Endothelial cell of umbilical vein (primary cell): Measurements from ENCODE around the gene TSHZ1. TPM values are rescaled to one million over a fixed set of nuclear protein-coding genes. Genes with fewer than 3 reads are reported as not detected.

ENCODE experiments used
- BruUV-seq: library from RNA; stranded (reverse); fragments of 400-500 nt; replicated peaks from 2 replicates; lab custom pipeline; 2021; lab: Mats Ljungman, UMichigan
- CTCF ChIA-PET: fragments of 300-600, 350-600 bp; sonication (Branson Sonifier 250); formaldehyde crosslinking; loops from one replicate; lab custom pipeline; 2021; ENCODE audit warnings: antibody characterized with exemption, inconsistent platforms; lab: Charles Lee
- POLR2A ChIA-PET: fragments of 300-600, 350-600 bp; sonication (Branson Sonifier 250); formaldehyde crosslinking; loops from one replicate; lab custom pipeline; 2021; ENCODE audit warnings: antibody characterized with exemption, inconsistent platforms; lab: Charles Lee
- DNase-seq: peaks from one replicate; pipeline ENCODE4 v3.0.0-alpha.2; 2011; ENCODE audit warnings: low read depth, low spot score
- FAIRE-seq: peaks from 2 replicates; lab custom pipeline; 2011; peaks lifted over from hg19 to GRCh38; lab: Jason Lieb, UNC
- H2AFZ ChIP-seq: 2 replicates; pipeline ENCODE4 v1.6.0; 2012; ENCODE audit warnings: low read depth, low read length, control low read depth, inconsistent platforms
- H3K27ac ChIP-seq: 2 replicates; pipeline ENCODE4 v1.5.1; 2011; ENCODE audit warnings: low read depth, mild to moderate bottlenecking, control low read depth, low read length, moderate library complexity; ENCODE audit not compliant: insufficient read depth
- H3K27me3 ChIP-seq, 2 experiments: 2 replicates each; pipeline versions ENCODE4 v1.6.0 to v1.6.1; 2011; ENCODE audit warnings: low read length in 2 of 2, mixed read lengths in 1 of 2; ENCODE audit not compliant: control insufficient read depth in 2 of 2, insufficient read depth in 2 of 2
- H3K36me3 ChIP-seq, 2 experiments: 2 replicates in 1 of 2; 3 replicates in 1 of 2; pipeline ENCODE4 v1.5.1; 2011; ENCODE audit warnings: low read length in 2 of 2, mild to moderate bottlenecking in 1 of 2, moderate library complexity in 1 of 2; ENCODE audit not compliant: control insufficient read depth in 2 of 2, insufficient read depth in 2 of 2; ENCODE audit errors: extremely low read depth in 1 of 2
- H3K4me1 ChIP-seq: 3 replicates; pipeline ENCODE4 v1.5.1; 2011; ENCODE audit warnings: mild to moderate bottlenecking, low read length; ENCODE audit not compliant: control insufficient read depth, insufficient read depth; ENCODE audit errors: extremely low read depth
- H3K4me2 ChIP-seq: 2 replicates; pipeline ENCODE4 v1.6.1; 2011; ENCODE audit warnings: low read length, control low read depth, mixed read lengths; ENCODE audit not compliant: insufficient read depth
- H3K4me3 ChIP-seq, 3 experiments: fragments of 200-600 bp in 1 of 3; sonication (generic), shearing (Covaris generic) in 1 of 3; replicated peaks in 1 of 3; 2 replicates each; pipeline ENCODE4 v1.5.1; 2011 to 2016; ENCODE audit warnings: control low read depth in 3 of 3, low read length in 3 of 3, mild to moderate bottlenecking in 2 of 3, inconsistent platforms in 1 of 3, low read depth in 1 of 3, moderate library complexity in 1 of 3; ENCODE audit not compliant: insufficient read depth in 1 of 3
- H3K79me2 ChIP-seq: 2 replicates; pipeline ENCODE4 v1.6.0; 2012; ENCODE audit warnings: low read length, inconsistent platforms; ENCODE audit not compliant: control insufficient read depth, insufficient read depth
- H3K9ac ChIP-seq: replicated peaks from 2 replicates; pipeline ENCODE3; 2011; ENCODE audit warnings: low read length, control low read depth; ENCODE audit not compliant: insufficient read depth; ENCODE audit errors: extremely low read depth
- H3K9me1 ChIP-seq: replicated peaks from 3 replicates; pipeline ENCODE4 v1.6.0; 2011; ENCODE audit warnings: mild to moderate bottlenecking, low read length; ENCODE audit not compliant: control insufficient read depth, insufficient read depth; ENCODE audit errors: extremely low read depth
- H3K9me3 ChIP-seq: replicated peaks from 2 replicates; pipeline ENCODE4 v1.5.1; 2012; ENCODE audit warnings: low read length, inconsistent platforms; ENCODE audit not compliant: control insufficient read depth, insufficient read depth
- H4K20me1 ChIP-seq: replicated peaks from 2 replicates; pipeline ENCODE3; 2011; ENCODE audit warnings: mild to moderate bottlenecking, low read length; ENCODE audit not compliant: control insufficient read depth, insufficient read depth; ENCODE audit errors: extremely low read depth
- EZH2 ChIP-seq: IDR thresholded peaks from 2 replicates; pipeline ENCODE4 v1.6.1; 2012; ENCODE audit warnings: borderline replicate concordance, low read depth, mild to moderate bottlenecking, moderate library complexity, low read length, inconsistent platforms; ENCODE audit not compliant: severe bottlenecking
- FOS ChIP-seq: IDR thresholded peaks from 2 replicates; pipeline ENCODE4 v1.6.1; 2011; ENCODE audit warnings: mild to moderate bottlenecking, low read length, moderate library complexity, borderline replicate concordance; ENCODE audit not compliant: insufficient read depth
- GATA2 ChIP-seq: IDR thresholded peaks from 2 replicates; pipeline ENCODE4 v1.7.0; 2011; ENCODE audit warnings: low read depth, mild to moderate bottlenecking, moderate library complexity, mixed read lengths, low read length; ENCODE audit not compliant: insufficient read length, insufficient read depth
- JUN ChIP-seq: IDR thresholded peaks from 2 replicates; pipeline ENCODE4 v1.6.1; 2011; ENCODE audit warnings: borderline replicate concordance, low read depth; ENCODE audit not compliant: insufficient read length, insufficient read depth
- MYC ChIP-seq: IDR thresholded peaks from one replicate; pipeline ENCODE4 v1.6.1; 2011; ENCODE audit warnings: mild to moderate bottlenecking, low read depth, low read length
- POLR2A ChIP-seq: IDR thresholded peaks from 2 replicates; pipeline ENCODE4 v1.6.1; 2012; ENCODE audit warnings: low read depth, mild to moderate bottlenecking, control low read depth, low read length
- POLR2AphosphoS5 ChIP-seq: IDR thresholded peaks from 2 replicates; pipeline ENCODE4 v1.6.1; 2012; ENCODE audit warnings: low read depth, mild to moderate bottlenecking, control low read depth, low read length, moderate library complexity; ENCODE audit not compliant: insufficient read depth
- dilution Hi-C: fragments of 300-500 bp; cut with MboI; formaldehyde crosslinking; loops from one replicate; pipeline ENCODE4 v1.15.0; 2019; ENCODE audit warnings: low sequenced_read_pairs; ENCODE audit not compliant: extremely low pct_ligation_motif_present
- intact Hi-C: fragments of 100-400 bp; cut with micrococcal nuclease; formaldehyde crosslinking; loops from one replicate; pipeline ENCODE4 v1.10.0; 2022
- polyA plus RNA-seq, 4 experiments: library from polyadenylated mRNA; depleted of rRNA in 3 of 4; stranded (reverse) in 3 of 4; unstranded in 1 of 4; fragments of >200 nt; gene quantifications; 2 replicates each; pipeline versions ENCODE4 v1.2.1 to v1.2.3, GENCODE V29; 2011 to 2012; ENCODE audit warnings: missing spikeins in 1 of 4
- total RNA-seq: library from RNA; stranded (reverse); gene quantifications from 2 replicates; pipeline ENCODE4 v1.2.3, GENCODE V29; 2021
- TF ChIP-seq, protein P1 (sequence below): IDR thresholded peaks from 2 replicates; pipeline ENCODE4 v1.6.1; 2011; ENCODE audit not compliant: insufficient read depth, insufficient read length
- TF ChIP-seq, protein P2 (sequence below), 2 donors: IDR thresholded peaks; 1 replicate in 1 of 2; 2 replicates in 1 of 2; pipeline ENCODE4 v1.5.1; 2011; ENCODE audit warnings: low read length in 2 of 2, mild to moderate bottlenecking in 2 of 2, moderate library complexity in 2 of 2, control low read depth in 1 of 2, inconsistent platforms in 1 of 2, low read depth in 1 of 2; ENCODE audit not compliant: insufficient read depth in 1 of 2; ENCODE audit errors: extremely low read depth in 1 of 2

Gene TSHZ1
- total and polyA plus RNA-seq, 2 donors (not counting 3 experiments of a cell fraction or from before 2014, with no cell fraction given), result 4.2 to 10.2 TPM

DNA sequence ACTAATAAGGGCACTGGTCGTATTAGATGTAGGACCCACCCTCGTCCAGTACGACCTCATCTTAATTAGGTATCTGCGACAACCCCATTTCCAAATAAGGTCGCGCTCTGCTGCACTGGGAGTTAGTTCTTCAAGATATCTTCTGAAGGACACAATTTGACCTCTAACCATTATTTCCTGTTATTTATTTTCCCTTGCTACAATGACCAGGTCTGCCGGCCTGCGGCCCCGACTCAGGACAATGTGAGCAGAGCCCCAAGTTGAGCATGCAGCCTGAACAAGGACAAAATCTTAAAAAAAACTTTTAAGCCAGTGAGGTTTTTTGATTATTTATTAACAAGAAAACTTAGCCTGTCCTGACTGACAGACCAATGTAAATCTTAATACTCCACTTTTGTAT, 109.3 kb downstream of the TSHZ1 start:
- no peak overlapping the region for H3K9ac ChIP-seq
- no peak overlapping the region for H3K27ac ChIP-seq
- no peaks in the 10 kb centered on the region for H3K79me2 ChIP-seq
- H3K9me3 ChIP-seq, result no peaks in the 10 kb centered on the region
- no peak for DNase-seq
- ChIA-PET CTCF (no interaction called here), POLR2A (no interaction called here)
- BruUV-seq, result no TSS peak
- no peak overlapping the region for H3K4me2 ChIP-seq
- H3K9me1 ChIP-seq, result no peaks in the 10 kb centered on the region
- no peak overlapping the region for H3K4me3 ChIP-seq
- H4K20me1 ChIP-seq, result no peaks in the 10 kb centered on the region
- no peak overlapping the region for H2AFZ ChIP-seq
- intact Hi-C loops, result no loop called here
- FAIRE-seq, result no peak
- no peaks in the 10 kb centered on the region for H3K36me3 ChIP-seq
- dilution Hi-C loops, result no loop called here
- H3K27me3 ChIP-seq, result peaks cover 0 to 3% of the 10 kb centered on the region in 2 experiments
- no peak for TF ChIP-seq POLR2AphosphoS5
- no peak for TF ChIP-seq EZH2
- no peak for TF ChIP-seq FOS
- TF ChIP-seq POLR2A, result no peak
- TF ChIP-seq, protein P1, sequence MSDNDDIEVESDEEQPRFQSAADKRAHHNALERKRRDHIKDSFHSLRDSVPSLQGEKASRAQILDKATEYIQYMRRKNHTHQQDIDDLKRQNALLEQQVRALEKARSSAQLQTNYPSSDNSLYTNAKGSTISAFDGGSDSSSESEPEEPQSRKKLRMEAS, result no peak
- TF ChIP-seq MYC, result no peak
- TF ChIP-seq, protein P2, sequence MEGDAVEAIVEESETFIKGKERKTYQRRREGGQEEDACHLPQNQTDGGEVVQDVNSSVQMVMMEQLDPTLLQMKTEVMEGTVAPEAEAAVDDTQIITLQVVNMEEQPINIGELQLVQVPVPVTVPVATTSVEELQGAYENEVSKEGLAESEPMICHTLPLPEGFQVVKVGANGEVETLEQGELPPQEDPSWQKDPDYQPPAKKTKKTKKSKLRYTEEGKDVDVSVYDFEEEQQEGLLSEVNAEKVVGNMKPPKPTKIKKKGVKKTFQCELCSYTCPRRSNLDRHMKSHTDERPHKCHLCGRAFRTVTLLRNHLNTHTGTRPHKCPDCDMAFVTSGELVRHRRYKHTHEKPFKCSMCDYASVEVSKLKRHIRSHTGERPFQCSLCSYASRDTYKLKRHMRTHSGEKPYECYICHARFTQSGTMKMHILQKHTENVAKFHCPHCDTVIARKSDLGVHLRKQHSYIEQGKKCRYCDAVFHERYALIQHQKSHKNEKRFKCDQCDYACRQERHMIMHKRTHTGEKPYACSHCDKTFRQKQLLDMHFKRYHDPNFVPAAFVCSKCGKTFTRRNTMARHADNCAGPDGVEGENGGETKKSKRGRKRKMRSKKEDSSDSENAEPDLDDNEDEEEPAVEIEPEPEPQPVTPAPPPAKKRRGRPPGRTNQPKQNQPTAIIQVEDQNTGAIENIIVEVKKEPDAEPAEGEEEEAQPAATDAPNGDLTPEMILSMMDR (IDR thresholded peaks at IDR 0.05; ENCODE audit: extremely low read depth in 1 of 2, insufficient read depth in 1 of 2, low read depth in 1 of 2, low read length in 2 of 2), result no peak
- TF ChIP-seq JUN, result no peak
- TF ChIP-seq GATA2, result no peak
- H3K4me1 ChIP-seq, result no peaks in the 10 kb centered on the region
